BJ (cell line): ENCODE results near the gene DNAJC3. TPM values are rescaled to one million over a fixed set of nuclear protein-coding genes. Genes with fewer than 3 reads are reported as not detected.
"Not testable (repeated sequence)": the region's sequence is repeated elsewhere in the genome, so short reads cannot be mapped to it uniquely, and the experiment has no call there.

Experiments used
- CTCF ChIA-PET: fragments of 350-600 bp; formaldehyde crosslinking; extraction: SDS; loops from one replicate; lab custom pipeline; 2021; ENCODE audit warnings: antibody characterized with exemption, inconsistent platforms; lab: Yijun Ruan, JAX
- POLR2A ChIA-PET: fragments of 300-600 bp; sonication (Branson Sonifier 250); formaldehyde crosslinking; extraction: SDS; loops from one replicate; lab custom pipeline; 2021; ENCODE audit warnings: antibody characterized with exemption; lab: Charles Lee
- DNase-seq: peaks from one replicate; pipeline ENCODE4 v3.0.0-alpha.2; 2011; ENCODE audit warnings: low read depth
- H3K27me3 ChIP-seq: 2 replicates; pipeline ENCODE4 v1.6.0; 2011; ENCODE audit warnings: low read length; ENCODE audit not compliant: control insufficient read depth, insufficient read depth
- H3K36me3 ChIP-seq: 2 replicates; pipeline ENCODE4 v1.5.1; 2011; ENCODE audit warnings: low read length; ENCODE audit not compliant: control insufficient read depth, insufficient read depth
- H3K4me3 ChIP-seq: 2 replicates; pipeline ENCODE4 v1.5.1; 2011; ENCODE audit warnings: low read depth, mild to moderate bottlenecking, control low read depth, low read length
- CTCF ChIP-seq: IDR thresholded peaks from 2 replicates; pipeline ENCODE4 v1.5.1; 2011; ENCODE audit warnings: low read depth, mild to moderate bottlenecking, control low read depth, inconsistent platforms, low read length, moderate library complexity; ENCODE audit not compliant: insufficient read depth
- polyA plus RNA-seq: library from polyadenylated mRNA; depleted of rRNA; stranded (reverse); fragments of >200 nt; gene quantifications from 2 replicates; pipeline ENCODE4 v1.2.3, GENCODE V29; 2011

Gene DNAJC3
- polyA plus RNA-seq, 1 experiment, result 10.6 TPM

- ChIA-PET POLR2A (no interaction called here), CTCF (no interaction called here)
Observed at GRCh38 chr13:95752677-95753076, 75.7 kb downstream of the DNAJC3 start.

GRCh38 chr13:95754069-95754468, 77.1 kb downstream of the DNAJC3 start:
- TF ChIP-seq CTCF, result no peak
- Histone ChIP-seq H3K27me3 (no peaks in the 10 kb centered on the region), H3K36me3 (no peaks in the 10 kb centered on the region), H3K4me3 (no peak overlapping the region)
- CTCF ChIA-PET, result no interaction called here
- POLR2A ChIA-PET, result no interaction called here
- DNase-seq, result no peak

More at GRCh38 chr13:95752677-95753076, 75.7 kb downstream of the DNAJC3 start:
- DNase-seq, result no peak
- Histone ChIP-seq H3K4me3 (no peak overlapping the region), H3K36me3 (no peaks in the 10 kb centered on the region), H3K27me3 (no peaks in the 10 kb centered on the region)
- no peak for TF ChIP-seq CTCF

GRCh38 chr13:95756072-95756471, 79.1 kb downstream of the DNAJC3 start:
- POLR2A ChIA-PET, result no interaction called here
- no peaks in the 10 kb centered on the region for H3K36me3 ChIP-seq
- no peak for DNase-seq
- CTCF ChIA-PET, result no interaction called here
- no peaks in the 10 kb centered on the region for H3K27me3 ChIP-seq
- no peak for TF ChIP-seq CTCF
- no peak overlapping the region for H3K4me3 ChIP-seq

- POLR2A ChIA-PET, H3K36me3 ChIP-seq, DNase-seq, H3K4me3 ChIP-seq, H3K27me3 ChIP-seq: not testable (repeated sequence)
- CTCF ChIA-PET, result interaction anchor here (1.5 kb wide), 1 partner anchor 14 kb away, joined by 4 read pairs; no protein-coding TSS in a partner anchor
Observed at GRCh38 chr13:95762626-95763025, 85.7 kb downstream of the DNAJC3 start.

GRCh38 chr13:95763601-95764000, 86.7 kb downstream of the DNAJC3 start:
- DNase-seq, result no peak
- Histone ChIP-seq H3K27me3 (no peaks in the 10 kb centered on the region), H3K36me3 (peaks cover 1% of the 10 kb centered on the region; the same call in 1 of the 2 replicates), H3K4me3 (no peak overlapping the region)
- ChIA-PET POLR2A (no interaction called here), CTCF (interaction anchor here (0.9 kb wide), 1 partner anchor 59 kb away, joined by 3 read pairs; no protein-coding TSS in a partner anchor)
- TF ChIP-seq CTCF, result no peak

- Histone ChIP-seq H3K4me3 (no peak overlapping the region), H3K36me3 (no peaks in the 10 kb centered on the region; the same call in 1 of the 2 replicates), H3K27me3 (no peaks in the 10 kb centered on the region)
- TF ChIP-seq CTCF, result no peak
- CTCF ChIA-PET, result interaction anchor here (0.5 kb wide), 1 partner anchor 391 kb away, joined by 4 read pairs; no protein-coding TSS in a partner anchor
- POLR2A ChIA-PET, result no interaction called here
- DNase-seq, result no peak
Observed at GRCh38 chr13:95771905-95772304, 95.0 kb downstream of the DNAJC3 start.
